Hematopoietic multipotent progenitor cell treated with erythropoietin and hydrocortisone succinate and interleukin-3 and kit ligand, for 4 days (in vitro differentiated cells): ENCODE measurements around the gene AKAP11.

Source experiments
- DNase-seq: peaks from one replicate; pipeline ENCODE4 v3.0.0-alpha.2; 2015

AKAP11 gene

DNA sequence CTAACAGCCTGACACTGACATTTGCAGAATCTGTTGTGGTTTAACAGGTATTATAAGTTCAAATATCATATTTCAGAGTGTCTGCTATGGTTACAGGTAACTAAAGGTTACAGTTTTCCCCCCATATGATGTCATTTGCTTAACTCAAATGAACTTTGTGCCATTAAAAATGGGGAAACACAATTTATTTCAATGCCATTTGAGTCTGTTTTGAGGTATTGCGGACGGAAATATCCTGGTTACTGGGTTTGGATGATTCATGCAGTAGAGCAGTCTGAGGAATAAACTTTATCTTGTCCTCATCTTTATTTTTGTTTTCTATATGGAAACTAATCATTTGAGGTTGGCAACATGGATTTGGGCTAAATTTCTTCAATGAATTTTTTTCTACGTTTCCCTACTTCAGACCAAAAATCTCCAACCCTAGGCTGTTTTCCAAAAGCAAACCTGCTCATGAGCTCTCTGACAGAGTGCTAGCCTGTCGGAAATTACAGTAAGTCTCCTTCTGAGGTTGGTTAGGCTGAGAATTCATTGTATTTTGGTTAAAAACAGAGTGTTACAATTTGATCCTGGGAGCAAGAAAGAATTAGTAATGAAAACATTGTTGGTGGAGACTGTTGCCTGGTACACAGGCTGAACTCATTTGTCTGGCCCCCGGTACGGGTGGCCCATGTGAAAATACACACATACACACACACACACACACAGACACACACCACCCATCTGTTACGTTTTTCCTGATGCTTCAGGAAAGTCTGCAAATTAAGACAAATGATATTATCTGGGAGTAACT, 66.1 kb downstream of the AKAP11 start:
- no peak for DNase-seq

DNA sequence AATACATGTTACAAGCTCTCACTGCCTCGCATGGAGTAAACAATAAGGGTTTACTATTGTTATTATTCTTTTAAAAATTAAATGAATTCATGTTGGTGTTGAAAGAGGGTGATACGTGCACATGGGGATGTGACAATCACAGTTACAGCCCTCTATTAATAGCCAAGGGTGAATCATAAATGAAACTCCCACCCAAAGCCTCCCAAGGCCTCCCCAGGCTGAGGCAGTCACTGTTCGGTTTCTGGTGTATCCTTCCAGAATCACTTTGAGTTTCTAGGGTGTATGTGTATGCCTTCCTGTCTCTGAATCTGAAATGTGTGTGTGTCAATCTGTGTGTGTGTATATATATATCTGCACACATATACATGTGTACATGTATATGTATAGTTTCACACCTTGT, 73.4 kb downstream of the AKAP11 start:
- DNase-seq, result no peak

DNA sequence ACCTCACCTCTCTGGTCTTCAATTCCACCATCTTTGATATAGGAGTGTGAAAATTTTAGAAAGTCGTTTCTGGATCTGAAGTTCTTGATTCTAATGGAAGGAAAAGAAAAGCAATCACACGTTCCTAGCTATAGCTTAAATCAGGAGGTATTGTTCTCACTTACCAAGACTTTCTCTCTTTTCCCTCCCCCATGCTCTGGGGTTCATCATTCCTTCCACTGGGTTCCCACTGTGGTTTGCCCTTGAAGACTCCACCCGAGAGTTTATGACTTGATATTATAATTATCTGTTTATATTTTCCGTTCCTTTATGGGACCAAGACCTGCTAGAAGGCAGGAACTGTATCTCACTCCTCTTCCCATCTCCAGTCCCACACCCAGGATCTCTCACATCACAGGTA, 76.6 kb downstream of the AKAP11 start:
- DNase-seq, result no peak

DNA sequence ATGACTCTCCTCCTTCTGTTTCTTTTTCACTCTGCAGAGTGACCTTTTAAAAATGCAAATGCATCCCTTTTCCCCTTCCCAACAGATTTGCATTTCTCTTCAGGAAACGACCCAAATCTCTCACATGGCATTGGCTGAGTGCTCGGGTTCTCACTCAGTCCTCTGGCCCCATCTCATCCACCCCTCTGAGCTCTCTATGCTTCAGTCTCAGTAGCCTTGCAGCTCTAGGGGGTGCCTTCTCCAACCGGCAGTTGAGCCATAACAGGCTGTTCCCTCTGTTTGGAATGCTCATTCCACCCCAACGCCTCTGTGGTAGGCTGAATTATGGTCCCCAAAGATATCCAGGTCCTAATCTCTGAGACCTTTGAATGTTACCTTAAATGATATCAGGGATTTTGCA, 78.2 kb downstream of the AKAP11 start:
- DNase-seq, result no peak

DNA sequence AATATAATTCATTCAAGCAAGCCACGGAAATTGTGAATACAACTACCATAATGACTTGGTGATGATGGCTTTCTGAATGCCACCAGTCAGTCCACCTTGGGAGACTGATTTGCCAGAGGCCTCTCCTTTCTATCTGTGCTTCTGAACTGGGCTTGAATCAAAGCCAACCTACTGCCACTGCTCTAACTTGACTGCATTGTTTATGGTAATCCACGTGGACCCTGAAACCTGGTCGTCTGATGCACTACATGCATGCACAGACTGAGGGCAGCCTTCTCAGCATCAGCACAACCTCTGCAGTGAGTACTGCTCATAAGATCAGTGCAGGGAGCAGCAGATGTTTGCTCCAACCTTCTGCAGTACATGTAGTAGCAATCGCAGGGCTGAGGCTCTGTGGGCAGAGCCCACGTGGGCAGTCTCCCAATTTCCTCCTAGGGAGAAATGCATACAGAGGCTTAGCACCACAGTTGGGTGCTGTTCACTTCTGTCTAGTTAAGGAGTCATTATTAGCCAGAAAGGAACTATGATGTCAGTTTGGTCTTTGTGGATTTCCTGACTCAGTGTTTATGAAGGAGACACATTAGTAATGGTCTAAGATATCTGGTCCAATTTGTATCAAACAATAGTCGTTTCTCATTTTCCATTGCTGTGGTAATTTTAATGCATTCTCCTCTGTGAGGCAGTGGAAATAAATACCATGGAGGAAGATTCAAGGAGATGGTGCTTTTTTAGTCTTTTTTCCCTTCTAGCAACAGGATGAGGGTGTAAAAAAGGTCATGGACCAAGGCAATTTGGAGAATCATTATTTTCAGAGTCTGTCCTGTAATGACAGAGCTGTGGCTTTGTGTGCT, 82.5 kb downstream of the AKAP11 start:
- DNase-seq, result peak; percentile 15

DNA sequence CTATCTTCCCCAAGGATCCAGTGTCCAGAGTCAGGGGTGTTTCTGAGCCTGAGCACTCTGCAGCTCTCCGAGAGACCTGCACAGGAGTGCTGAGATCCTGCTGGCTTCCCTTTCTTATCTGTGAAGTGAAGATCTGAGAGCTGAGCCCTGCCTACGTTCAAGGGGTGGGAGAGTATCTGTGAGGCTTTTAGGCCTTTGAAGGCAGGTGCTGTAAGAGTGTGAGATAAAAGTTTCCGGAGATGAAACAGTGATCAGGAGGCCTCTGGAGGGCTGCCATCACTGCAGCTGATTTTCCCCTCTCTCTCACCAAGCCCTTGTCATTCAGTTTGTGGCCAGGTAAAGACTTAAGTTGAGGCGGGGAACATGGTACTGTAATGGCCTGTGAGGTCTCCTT, 83.1 kb downstream of the AKAP11 start:
- no peak for DNase-seq

DNA sequence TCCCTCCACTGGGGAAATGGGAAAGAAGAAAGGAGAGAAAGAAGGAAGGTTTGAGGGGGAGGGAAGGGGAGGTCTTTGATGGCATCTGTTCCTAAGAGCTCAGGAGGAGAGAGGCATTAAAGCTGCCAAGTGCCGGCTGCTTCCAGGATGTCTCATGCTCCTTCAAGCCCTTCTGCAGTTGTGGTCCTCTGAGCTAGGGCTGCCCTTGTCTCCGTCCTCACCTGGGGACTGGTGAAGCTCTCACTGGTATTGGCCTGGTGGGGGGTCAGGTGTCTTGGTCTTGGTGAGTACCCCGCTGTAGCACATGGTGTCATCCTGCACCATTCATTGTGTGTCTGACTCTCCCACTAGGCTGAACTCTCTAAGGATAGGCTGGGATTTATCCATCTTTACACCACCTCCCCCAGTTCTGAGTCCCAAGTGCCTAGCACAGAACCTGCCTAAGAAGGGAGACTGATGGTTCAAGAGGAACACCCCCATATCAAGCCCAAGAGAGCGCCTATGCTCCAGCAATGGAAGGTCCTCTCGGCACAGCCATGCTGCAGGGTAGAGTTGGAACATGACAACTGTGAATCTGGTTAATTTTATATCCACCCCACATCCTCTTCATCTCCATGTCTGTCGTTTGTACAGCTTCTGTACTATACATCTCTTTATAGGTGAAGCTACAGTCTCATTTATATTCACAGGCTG, 83.7 kb downstream of the AKAP11 start:
- DNase-seq, result no peak

DNA sequence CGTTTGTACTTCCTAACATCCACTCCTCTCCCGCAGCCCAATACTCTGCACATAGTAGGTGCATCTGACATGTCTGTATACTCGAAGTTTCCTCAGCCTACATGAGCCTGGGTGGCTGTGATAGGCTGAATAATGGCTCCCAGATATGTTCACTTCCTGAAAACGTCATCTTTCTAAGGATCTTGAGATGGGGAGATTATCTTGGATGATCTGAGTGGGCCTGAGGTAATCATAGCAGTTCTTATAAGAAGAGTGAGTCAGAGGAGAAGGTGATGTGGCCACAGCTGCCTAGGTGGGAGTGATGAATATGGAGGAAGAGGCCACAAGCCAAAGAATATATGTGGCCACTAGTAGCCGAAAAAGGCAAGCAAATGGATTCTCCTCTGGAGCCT, 84.2 kb downstream of the AKAP11 start:
- no peak for DNase-seq

DNA sequence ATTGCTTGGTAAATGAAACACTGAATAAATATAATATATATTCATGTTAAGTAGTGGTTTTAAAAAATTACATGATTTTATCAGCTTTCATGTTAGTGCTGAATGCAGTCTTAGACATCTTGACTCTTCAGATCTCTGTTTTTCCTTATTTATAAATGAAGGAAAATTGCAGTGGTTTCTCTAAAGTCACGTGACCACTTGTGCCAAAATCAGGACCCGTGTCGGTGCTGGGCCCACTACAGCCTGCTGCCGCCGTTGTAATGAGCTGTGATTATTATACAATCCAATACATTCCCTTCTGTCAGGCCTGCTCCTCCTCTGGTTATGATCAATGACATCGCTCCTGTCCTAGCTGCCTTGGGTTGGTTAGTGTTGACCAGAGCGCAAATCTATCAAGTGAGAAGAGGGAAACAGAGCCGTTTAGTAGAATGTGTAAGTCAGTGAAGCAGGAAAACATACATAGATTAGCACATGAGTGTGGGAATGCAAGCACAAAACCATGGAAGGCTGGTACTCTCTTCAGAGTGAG, 88.2 kb downstream of the AKAP11 start:
- peak; percentile 20 for DNase-seq

DNA sequence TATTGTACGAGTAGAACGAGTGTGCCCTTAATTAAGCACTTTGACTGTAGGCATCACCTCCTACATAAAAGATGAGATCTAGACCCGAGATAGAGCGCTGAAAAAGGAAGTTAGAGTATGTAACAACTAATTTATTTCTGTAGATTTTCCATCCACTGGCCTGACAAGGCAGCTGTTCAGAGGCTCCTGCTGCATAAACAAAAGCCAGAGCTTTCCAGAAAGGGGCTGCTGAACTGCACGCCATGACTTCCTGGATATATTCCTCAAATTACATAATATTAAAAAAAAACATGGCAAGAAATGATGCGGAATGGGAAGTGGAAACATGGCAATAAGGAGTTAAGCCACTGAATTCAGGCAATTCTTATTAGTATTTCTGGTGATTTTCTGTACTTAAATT, 89.7 kb downstream of the AKAP11 start:
- peak; percentile 31 for DNase-seq

DNA sequence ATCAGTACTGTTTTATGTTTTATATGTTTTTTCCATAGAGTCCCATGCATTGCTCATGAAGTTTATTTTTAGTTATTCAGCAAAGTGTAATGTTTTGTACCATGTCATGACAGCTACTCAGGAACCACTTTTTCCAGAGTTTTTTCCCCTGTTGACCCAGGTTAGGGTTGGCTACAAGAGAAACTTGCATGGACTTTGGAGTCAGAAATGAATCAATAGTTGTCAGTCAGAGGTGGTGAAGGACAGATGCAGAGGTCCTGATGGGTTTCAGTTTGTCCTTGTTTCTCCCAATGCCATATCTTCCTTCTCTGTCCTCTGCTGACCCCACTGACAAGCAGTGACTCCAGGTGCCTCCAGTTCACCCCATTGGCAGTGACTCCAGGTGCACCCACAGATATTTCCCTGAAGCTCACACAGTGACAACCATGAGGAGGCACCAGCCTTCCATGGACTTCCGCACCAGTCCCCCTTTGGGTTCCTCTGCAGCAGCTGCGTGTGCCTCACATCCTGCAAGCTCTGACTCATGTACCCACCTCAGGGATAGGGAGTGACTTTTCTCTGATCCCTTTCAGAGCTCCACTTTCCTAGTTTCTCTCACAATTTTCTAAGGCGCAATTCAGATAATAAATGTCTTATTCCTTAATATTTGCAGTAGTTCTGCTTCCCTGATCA, 92.1 kb downstream of the AKAP11 start:
- DNase-seq, result no peak

DNA sequence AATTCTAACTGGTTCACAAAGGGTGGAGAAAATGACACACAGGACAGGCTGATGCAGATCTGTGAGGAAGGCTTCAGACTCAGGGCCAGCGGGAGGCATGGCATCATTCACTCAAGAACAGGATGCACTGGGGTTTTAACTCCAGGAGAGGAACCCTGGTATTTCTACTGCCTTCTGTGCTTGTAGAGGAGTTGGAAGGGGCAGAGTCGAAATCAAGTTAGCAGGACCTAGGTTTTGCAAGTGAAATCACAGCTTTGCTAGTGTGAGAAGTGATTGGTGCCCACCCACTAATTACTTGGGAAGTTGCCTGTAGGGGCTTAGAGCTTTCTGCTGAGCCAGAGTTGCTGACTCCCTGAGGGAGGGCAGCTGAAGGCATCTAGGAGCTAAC, 92.7 kb downstream of the AKAP11 start:
- no peak for DNase-seq

DNA sequence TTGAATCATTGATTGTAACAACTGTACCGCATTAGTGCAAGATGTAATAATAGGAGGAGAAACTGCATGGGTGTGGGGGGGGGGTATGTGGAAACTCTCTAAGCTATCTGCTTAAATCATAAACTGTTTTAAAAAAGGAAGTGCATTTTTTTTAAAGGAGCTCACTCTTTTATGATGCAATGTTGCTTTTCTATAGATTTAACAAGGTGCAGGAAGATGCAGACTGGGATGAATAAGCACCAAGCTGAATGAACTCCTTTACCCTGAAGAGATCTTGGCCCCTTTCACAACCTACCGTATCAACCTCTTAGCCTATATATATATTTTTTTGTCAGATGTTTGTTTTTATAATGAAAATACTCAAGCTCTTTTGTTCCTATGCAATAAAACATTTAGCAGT, 95.9 kb downstream of the AKAP11 start:
- peak; percentile 58 for DNase-seq

DNA sequence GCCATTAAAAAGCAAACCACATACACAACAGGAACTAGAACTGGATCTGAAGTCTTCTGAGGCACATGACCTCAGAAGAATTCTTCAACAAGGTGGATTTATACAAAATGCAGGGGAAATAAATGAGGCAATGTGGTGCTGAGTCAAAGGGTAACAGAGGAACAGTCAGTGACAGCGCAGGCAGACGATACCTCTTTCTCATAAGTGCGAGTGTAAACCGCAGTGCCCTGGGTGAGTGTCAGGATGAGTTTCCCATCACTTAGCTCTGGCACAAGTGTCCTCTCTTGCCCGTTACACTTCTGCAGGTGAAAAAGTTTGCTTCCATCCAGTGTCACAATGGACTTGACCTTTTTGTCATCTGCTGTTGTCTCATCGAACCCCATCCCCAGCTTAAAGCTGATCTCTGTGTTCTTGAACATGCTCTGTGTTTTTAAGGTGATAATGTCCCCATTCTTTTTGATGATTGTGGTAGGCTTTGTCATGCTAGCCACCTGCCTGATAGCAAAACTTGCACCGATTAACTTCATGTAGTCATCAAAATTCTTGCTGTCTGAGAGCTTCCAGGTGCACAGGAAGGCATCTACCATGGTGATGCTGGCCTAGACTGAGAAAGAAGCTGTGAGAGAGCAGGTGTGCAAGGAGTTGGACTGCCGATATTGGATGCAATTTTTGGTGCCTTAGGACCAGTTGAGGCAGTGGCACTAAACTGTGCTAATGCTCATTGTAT, 97.3 kb downstream of the AKAP11 start:
- DNase-seq, result no peak

DNA sequence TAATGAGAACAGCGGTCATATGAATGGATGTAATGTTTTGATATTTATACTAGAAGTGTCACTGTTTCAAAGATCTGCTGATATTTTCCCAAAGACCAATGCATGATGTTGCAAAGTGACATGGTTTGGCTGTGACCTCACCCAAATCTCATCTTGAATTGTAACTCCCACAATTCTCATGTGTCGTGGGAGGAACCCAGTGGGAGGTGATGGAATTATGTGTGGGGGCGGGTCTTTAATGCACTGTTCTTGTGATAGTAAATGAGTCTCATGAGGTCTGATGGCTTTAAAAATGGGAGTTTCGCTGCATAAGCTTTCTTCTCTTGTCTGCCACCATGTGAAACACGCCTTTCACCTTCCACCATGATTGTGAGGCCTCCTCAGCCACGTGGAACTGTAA, 98.3 kb downstream of the AKAP11 start:
- DNase-seq, result no peak
